ENCODE data around the gene PSME1. TPM values are rescaled to one million over a fixed set of nuclear protein-coding genes. Genes with fewer than 3 reads are reported as not detected.

The PSME1 gene
- total and polyA plus RNA-seq, 2 of the 4 experiments (the other 2 are of a cell fraction), result 42.8 to 106 TPM

DNA sequence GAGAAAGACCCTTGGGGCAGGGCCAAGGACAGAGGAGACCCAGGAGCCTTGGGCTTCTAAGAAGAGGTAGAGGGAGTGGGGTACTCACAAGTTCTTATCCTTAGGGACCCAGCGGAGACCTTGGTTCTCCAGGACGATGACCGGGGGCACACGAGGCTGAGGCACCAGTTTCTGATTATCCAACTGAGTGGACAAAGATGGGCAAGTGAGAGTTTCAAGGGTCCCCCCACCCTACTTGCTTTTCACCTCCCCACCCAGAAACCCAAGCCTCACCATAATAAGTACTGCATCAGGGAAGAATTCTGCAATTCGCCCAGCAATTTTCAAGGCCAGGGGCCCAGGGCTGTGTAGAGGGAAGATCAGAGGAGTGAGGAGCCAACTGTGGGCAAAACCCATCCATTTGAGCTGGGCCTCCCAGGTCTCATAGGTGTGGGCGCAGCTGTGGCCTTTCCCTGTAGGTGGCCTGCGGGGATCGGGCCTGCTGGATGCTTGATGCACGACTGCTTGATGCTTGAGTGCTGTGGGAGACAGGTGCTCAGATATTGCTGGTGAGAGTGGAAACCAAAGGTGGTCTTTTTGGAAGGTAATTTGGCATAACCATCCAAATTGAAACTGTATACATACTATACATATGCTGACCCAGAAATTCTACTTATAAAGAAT lies 3.4 kb downstream of the PSME1 start:
- dilution Hi-C loops (cut with HindIII; ENCODE audit: low sequenced_read_pairs, unreplicated experiment), result no loop called here
- H3K18ac ChIP-seq (ENCODE audit: low read depth, low read length), result no peak overlapping the region
- H3K14ac ChIP-seq (replicated peaks; ENCODE audit: low read depth, low read length), result no peak overlapping the region
- POLR2A ChIA-PET (ENCODE audit: unreplicated experiment), result no interaction called here
- H3K4me1 ChIP-seq (ENCODE audit: control insufficient read depth, insufficient read depth, low read length), result peaks cover 12% of the 10 kb centered on the region
- no peak overlapping the region for H2AFZ ChIP-seq (replicated peaks; ENCODE audit: low read length, poor library complexity)
- H3K27me3 ChIP-seq (ENCODE audit: control insufficient read depth, insufficient read depth, low read length), result no peaks in the 10 kb centered on the region
- H2BK5ac ChIP-seq (ENCODE audit: low read depth, low read length, poor library complexity, severe bottlenecking), result no peak overlapping the region
- H3K23ac ChIP-seq (ENCODE audit: low read depth, low read length), result no peak overlapping the region
- peaks cover 17% of the 10 kb centered on the region for H4K20me1 ChIP-seq (ENCODE audit: insufficient read depth, low read length)
- no peak overlapping the region; the same call in 1 of the 2 replicates for H4K91ac ChIP-seq (ENCODE audit: insufficient read depth, low read depth, low read length)
- no peak overlapping the region for H4K5ac ChIP-seq (ENCODE audit: low read depth, low read length)
- no peak overlapping the region for H3K9ac ChIP-seq (ENCODE audit: low read depth, low read length)
- no peak overlapping the region for H2BK20ac ChIP-seq (ENCODE audit: low read depth, low read length)
- DNase-seq (no peak), ATAC-seq (ENCODE audit: low read depth) (no peak)
- H2BK120ac ChIP-seq (ENCODE audit: low read depth, low read length), result no peak overlapping the region
- BruUV-seq (replicated peaks), result no TSS peak
- no peak overlapping the region for H4K8ac ChIP-seq (ENCODE audit: low read depth in 2 of 2, low read length in 2 of 2)
- peak overlapping the region; percentile 5 for H2AK9ac ChIP-seq (replicated peaks; ENCODE audit: low read depth, low read length, poor library complexity)
- CTCF ChIA-PET, result interaction anchor here (0.6 kb wide), 2 partner anchors 11 to 42 kb away, joined by 3 to 6 read pairs; no protein-coding TSS in a partner anchor
- H3K4me3 ChIP-seq (ENCODE audit: insufficient read depth, low read depth, low read length), result no peak overlapping the region
- no peak overlapping the region for H3K56ac ChIP-seq (ENCODE audit: extremely low read depth, insufficient read depth, low read length)
- H3K36me3 ChIP-seq (ENCODE audit: control insufficient read depth, insufficient read depth, low read length), result peaks cover 23% of the 10 kb centered on the region
- H3K9me3 ChIP-seq (ENCODE audit: control insufficient read depth, insufficient read depth, low read length), result no peaks in the 10 kb centered on the region
- peaks cover 20 to 64% of the 10 kb centered on the region in 2 experiments for H3K79me1 ChIP-seq (ENCODE audit: low read depth in 1 of 2, low read length in 2 of 2)
- no peak overlapping the region for H3K27ac ChIP-seq (ENCODE audit: insufficient read depth, low read length)
- in situ Hi-C loops (cut with MboI; ENCODE audit: low sequenced_read_pairs), result loop anchor here (10.0 to 25.0 kb wide), 3 partner anchors 295 to 1052 kb away; partner anchors contain the start of genes ACIN1, BCL2L2, C14orf119 and PABPN1
- H2AK5ac ChIP-seq (ENCODE audit: low read depth, low read length), result no peak overlapping the region
- intact Hi-C loops (cut with micrococcal nuclease), result no loop called here
- H3K4ac ChIP-seq (ENCODE audit: low read depth, low read length), result no peak overlapping the region
- H2BK15ac ChIP-seq (ENCODE audit: low read depth, low read length), result no peak overlapping the region
- WGBS, 2 experiments (ENCODE audit: extremely low coverage in 2 of 2, insufficient read length in 1 of 2), result no CpG with 5 or more reads among the region's 9 CpGs
- H3K4me2 ChIP-seq (ENCODE audit: low read depth, low read length), result peak overlapping the region; percentile 15; the same call in 1 of the 2 replicates
- TF ChIP-seq RAD21 (IDR thresholded peaks at IDR 0.05; ENCODE audit: low read length), result no peak
- TF ChIP-seq MXI1 (IDR thresholded peaks at IDR 0.05; ENCODE audit: borderline replicate concordance, low read depth, low read length), result no peak
- peaks cover 26% of the 10 kb centered on the region for H3K9me1 ChIP-seq (ENCODE audit: insufficient read depth, low read length)

Measured in IMR-90 (cell line).